Pons (tissue), 1 donor: ENCODE data around the gene CKAP4.

Source experiments
- DNase-seq: peaks from one replicate; pipeline ENCODE4 v3.0.0-alpha.2; 2016; ENCODE audit warnings: low spot score

The CKAP4 gene

DNA sequence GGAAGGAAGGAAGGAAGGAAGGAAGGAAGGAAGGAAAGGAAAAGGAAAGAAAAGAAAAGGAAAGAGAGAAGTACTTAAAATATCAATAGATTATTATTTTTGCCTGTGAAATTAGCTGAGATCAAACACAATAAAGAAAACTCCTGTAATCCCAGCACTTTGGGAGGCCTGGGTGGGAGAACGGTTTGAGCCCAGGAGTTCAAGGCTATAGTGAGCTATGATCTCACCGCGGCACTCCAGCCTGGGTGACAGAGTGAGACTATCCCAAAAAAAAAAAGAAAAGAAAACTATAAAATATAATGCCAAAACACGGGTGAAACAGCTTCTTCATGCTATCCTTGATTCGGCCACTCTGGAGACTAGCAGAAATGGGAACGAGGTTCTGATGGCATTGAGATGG lies 26.2 kb upstream of the CKAP4 start:
- no peak for DNase-seq

DNA sequence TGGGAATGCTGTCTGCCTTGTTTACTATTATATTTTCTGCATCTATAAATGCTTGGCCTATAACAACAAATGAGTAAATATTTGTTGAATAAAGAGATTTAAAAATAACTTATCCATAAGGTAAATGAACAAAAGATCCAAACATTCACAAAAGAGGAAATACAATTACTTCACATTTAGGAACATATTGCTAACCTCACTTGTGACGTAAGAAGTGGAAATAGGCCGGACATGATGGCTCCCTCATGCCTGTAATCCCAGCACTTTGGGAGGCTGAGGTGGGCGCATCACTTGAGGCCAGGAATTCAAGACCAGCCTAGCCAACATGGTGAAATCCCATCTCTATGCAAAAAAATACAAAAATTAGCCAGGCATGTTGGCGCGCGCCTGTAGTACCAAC lies 25.7 kb upstream of the CKAP4 start:
- no peak for DNase-seq

DNA sequence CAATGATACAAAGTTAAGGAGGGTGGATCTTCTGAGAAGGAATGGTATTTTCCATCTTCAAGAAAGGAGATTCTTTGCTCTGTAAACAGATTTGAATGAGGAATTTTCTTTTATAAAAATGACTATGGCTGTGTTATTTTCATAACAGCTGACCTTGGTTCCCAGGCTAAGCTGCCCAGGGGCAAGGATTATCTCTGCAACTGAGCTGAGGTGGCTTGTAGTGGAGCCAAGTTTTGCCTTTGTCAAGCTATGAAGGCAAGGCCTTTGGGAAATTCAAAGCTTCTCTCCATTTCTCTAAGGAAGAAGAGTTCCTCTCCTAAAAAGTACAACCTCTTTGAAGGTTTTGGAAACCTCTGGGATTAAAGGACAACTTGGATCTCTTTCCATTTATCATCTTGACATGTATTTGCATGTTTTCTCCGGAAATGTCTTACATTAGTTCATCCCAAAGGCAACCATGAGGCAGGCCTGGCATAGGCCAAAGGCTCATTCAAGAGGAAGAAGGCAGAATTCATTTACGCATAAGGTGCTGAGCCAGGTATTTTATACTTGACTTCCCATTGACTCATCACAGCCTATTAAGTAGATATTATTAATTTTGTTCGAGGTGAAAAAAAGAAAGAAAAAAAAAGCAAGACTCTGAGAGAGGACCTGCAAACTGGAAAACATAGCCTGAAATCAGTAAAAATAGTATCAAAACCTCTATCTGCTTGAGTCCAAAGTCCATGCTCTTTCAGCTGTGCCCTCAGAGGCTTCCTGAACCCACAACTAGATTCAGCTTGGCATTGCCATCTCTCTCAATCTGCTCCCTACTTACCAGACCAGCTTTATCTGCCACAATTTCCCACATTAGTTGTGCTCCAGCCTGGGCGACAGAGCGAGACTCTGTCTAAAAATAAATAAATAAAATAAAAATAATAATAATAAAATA lies 24.0 kb upstream of the CKAP4 start:
- DNase-seq, result no peak

DNA sequence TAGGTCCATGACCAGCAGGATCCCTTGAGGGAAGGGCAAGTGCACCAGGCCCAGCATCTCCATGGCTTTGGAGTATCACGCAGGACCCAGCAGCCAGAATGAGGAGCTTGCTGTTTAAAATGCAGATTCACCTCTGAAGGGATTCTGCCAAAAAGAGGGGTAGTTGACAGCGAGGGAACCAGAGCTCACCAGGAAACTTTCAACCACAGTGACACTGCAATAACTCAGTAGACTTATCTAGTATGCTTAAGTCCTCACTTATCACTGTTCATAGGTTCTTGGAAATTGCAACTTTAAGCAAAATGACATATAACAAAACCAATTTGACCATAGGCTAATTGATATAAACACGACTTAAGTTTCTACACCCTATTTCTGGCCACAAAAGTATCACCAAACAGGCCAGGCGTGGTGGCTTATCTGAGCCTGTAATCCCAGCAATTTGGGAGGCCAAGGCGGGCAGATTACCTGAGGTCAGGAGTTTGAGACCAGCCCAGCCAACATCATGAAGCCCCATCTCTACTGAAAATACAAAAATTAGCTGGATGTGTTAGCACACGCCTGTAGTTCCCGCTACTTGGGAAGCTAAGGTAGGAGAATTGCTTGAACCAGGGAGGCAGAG lies 21.4 kb upstream of the CKAP4 start:
- DNase-seq, result no peak

DNA sequence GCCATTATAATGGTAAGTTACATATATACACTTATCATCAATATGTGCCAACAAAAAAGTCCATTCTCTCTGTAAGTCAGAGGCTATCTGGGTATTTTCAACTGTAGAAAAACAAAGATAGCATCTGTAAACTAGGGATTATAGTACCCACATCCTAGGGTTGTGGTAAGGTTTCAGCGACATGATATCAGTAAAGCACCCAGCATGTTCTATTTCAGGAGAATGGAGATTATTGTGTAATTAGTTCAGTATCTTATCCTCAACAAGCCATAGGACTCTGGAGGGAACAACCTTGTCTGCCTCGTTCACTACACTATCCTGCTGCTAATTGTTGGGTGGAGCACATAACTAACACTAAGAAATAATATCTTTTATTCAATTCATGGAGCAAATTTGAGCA lies 19.7 kb upstream of the CKAP4 start:
- DNase-seq, result no peak

DNA sequence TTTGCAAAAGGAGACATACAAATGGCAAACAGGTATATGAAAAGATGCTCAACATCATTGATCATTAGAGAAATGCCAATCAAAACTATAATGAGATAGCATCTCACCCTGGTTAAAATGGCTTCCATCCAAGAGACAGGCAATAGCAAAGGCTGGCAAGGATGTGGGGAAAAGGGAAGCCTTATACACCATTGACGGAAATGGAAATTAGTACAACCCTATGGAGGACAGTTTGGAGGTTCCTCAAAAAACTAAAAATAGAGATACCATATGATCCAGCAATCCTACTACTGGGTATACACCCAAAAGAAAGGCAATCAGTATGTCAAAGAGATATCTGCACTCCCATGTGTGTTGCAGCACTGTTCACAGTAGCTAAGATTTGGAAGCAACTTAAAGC lies 17.3 kb upstream of the CKAP4 start:
- no peak for DNase-seq

DNA sequence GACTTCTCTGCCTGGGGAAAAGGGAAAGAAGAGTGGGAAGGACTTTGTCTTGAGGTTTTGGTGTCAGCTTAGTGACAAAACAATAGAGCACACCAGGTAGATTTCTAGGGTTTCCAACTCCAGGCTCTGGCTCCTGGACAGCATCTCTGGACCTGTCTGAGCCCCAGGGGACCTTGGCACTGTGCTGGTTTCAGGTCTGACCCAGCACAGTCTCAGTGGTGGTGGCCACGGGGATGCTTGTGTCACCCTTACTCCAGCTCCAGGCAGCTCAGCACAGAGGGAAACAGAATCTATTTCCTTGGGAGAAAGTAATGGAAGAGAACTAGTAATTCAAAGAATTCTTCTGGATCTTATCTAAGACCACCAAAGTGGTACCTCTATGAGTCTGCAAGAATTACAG lies 11.1 kb upstream of the CKAP4 start:
- no peak for DNase-seq

DNA sequence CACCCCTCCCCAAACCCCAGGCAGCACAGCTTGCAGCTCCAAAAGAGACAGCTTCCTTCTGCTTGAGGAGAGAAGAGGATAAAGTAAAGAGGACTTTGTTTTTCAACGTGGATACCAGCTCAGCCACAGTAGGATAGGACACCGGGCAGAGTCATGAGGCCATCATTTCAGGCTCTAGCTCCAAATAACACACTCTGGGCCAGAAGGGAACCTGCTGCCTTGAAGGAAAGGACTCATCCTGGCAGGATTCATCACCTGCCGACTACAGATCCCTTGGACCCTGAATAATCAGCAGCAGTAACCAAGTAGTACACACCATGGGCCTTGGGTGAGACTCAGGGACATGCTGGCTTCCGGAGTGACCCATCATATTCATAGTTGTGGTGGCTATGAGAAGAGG lies 10.4 kb upstream of the CKAP4 start:
- no peak for DNase-seq

DNA sequence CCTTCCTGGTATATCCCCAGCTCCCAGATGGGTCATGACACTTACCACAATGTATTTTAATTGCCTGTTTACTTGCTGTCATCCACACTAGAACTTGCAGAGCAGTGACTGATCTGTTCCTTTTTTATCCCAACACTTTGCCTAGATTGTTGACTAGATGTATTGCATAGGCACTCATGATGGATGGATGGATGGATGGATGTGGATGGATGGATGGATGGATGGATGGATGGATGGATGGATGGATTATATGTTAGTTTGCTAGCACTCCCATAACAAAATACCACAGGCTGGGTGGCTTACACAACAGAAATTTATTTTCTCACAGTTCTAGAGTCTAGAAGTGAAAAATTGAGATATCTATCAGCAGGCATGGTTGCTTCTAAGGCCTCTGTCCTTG lies 8.7 kb upstream of the CKAP4 start:
- DNase-seq, result no peak

DNA sequence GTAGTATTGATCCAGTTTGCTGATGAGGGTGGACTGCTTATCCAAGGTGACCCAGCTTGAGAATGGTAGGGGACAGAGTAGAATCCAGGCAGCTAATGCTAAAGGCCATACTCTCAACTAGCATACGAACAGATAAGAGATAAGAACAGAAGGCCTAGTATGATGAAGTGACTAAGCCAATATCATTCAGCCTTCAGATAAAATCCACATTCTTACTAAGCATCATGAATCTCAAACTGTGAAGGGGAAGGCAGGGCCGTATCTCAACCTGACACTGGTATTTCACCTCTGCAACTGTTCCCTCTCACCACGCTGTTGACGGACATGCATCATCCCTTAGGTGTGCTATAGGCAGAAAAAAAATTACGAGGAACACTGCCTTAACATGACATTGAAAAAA lies 8.1 kb upstream of the CKAP4 start:
- no peak for DNase-seq

DNA sequence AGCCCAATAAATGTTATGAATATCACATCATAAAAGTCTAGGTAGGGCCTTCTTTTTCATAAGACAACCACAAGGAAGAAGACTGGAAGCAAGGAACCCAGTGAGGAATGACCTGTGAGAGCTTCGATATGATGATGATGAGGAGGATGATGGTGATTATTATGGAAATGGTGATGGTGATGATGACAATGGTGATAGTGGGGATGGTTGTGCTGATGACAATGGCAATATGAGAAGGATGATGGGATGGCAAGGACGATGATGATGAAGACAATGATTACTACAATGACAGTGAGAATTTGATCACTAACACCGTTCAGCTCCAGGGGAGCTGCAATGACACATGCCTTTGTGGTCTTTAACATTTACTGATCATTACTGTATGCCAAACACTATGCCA lies 7.7 kb upstream of the CKAP4 start:
- DNase-seq, result no peak

DNA sequence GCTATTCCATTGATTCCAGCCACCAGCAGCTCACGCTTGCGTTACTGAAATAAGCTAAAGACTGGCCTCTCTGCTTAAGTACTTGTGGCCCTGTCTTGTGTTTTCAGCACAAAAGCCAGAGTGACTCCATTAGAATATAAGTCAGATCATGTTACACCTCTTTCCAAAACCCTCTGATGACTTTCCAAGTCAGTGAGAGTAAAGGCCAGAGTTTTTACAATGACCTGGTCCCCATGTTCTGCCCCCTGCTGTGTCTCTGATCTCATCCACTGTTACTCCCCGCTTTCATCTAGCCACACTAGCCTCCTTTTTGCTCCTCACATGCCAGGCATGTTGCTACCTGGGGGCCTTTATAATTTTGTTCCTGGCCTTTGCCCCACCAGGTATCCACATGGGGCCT lies 6.9 kb upstream of the CKAP4 start:
- DNase-seq, result no peak

DNA sequence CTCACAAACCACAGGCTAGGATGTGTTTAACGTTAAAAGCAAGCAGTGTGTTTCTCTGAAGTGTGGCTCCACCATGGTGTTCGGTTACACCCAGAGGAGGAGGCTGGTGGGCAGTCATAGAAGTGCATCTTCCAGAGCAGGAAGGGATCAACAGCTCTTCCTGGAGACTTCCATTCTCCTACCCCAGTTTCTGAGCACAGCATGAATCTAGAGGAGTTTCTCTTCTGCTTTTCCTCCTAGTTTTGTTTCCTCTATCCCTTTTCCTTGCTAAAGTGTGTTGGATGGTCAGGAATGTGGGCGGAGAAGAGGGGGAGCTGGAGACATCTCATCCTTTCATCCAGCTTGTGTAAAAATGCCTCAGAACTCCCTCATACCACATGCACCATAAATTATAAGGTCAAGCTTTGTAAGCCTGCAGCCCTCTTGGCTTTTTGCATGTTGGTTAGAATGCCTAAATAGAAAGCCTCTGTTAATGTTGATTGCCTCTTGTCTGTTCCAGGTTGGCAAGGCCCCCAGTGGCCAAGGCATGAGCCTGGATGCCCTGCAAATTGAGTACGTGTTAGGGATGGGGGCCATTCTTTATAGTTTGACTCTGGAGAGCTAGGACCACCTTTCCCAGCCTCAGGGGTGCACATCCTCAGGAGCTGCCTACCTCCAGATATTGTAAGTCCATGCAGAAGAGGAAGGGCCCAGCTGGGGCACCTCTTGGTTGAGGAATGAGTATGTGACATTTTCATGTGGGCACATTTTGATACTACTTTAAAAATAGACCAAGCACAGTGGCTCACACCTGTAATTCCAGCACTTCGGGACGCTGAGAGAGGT lies 4.0 kb upstream of the CKAP4 start:
- no peak for DNase-seq

DNA sequence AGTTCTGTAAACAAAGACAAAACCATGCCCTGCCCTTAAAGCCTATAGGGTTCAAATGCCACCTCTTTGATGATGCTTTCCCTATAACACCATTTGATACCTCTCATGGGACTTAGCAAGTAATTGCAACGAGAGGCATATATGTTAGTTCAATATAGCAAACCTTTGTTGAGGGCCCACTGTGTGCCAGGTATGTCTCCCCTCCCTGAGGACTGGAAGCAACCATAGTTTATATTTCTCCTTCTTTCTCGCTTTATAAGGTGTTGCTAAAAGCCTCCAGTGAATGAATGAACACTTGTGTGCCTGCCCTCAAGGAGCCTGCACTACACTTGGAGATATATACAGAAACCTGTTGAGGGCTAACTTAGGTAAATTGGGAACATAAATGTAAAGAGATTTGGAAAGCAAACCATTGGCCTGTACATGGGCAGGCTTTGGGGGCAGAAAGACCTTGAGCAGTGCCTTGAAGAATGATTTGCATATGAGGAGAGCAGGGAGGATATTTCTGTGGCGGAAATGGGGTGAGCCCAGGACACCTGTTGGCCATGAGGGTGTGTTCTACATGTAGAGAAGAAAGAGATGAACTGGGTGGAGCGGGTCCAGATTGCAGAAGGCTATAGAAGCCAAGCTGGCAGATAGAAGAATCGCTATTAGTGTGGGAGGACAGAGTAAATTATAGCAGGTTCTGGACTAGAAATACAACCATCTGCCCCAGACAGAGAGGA lies 1.8 kb upstream of the CKAP4 start:
- DNase-seq, result no peak

DNA sequence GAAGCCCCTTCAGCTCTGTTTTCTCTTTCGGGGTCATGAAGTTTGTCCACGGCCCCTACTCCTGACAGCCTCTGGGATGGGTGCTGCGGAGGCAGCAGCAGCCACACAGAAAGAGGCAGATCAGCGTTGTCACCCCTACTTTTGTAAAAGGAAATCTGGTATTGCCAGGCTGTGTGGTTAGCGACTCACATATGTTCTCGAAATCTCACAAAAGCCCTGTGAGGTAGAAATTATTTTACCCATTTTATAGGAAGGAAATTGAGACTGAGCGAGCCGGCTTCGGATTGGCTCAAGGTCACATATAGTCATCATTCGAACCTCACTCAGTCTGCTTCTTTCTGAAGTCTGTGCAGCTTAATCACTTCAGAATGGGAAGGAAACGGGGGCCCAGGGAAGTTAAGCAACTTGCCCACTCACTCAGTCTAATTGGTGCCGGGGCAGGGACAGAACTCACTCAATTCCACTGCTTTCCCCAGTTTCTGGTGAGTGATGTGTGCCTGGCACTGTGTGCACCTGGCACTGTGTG lies 1.1 kb upstream of the CKAP4 start:
- DNase-seq, result peak; percentile 37

DNA sequence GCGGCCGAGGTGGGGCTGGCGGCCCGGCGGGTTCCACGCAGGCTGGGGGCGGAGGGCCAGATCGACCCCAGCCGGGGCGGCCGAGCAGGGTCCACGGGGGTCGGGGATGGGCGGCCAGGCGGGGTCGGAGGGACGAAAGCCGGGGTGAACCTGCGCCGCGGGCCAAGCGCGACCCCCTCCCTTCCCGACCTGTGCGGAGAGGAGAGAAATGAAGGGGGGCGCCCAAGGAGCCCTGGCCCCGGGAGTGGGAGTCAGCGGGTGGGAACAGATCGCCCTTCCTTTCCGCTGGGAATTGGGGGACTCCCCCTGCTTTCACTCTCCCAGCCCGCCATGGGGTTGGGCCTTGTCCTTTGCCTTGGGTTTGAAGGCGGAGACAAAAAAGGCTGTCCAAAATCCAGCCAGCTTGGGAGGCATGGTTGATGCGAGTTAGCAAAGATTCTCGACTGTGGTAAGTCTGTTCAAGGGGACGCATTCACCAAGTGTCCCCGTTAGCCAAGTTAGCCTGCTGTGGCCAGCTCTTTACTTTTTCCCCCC lies 559 bp upstream of the CKAP4 start:
- peak; percentile 36 for DNase-seq

DNA sequence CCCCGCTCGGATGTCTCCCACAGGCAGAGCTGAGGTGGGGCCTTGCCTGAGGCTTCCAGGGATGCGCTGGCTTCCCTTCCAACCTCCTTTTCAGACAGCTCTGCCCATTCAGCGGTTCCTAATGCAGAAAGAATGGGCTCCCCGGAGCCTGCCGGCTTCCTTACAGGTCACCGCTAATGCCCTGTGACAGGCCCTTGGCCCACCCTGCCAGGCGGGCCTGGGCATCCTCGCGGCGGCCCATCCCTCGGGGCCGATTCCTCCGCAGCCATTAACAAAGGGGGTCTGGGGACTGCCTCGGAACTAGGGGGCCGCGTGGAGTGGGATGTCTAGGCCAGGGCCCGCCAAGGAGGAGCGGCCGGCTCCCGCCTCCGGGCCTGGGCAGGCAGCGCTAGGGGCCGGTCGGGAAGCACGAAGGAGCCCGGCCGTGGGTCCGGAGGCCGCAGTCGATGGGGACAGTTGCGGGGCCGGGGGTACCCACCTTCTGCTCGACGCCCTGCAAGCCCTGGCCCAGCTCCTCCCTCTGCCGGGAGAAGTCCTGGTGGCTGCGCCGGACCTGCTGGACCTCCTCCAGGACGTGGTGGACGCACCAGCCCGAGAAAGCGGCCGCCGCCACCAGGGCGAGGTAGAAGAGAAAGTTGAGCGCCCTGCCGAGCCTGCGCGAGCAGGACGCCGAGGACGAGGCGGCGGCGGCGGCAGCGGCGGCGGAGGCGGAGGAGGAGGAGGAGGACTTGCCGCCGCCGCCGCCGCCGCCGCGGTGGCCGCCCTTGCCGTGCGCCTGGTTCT lies 738 bp downstream of the CKAP4 start:
- peak; percentile 13 for DNase-seq

DNA sequence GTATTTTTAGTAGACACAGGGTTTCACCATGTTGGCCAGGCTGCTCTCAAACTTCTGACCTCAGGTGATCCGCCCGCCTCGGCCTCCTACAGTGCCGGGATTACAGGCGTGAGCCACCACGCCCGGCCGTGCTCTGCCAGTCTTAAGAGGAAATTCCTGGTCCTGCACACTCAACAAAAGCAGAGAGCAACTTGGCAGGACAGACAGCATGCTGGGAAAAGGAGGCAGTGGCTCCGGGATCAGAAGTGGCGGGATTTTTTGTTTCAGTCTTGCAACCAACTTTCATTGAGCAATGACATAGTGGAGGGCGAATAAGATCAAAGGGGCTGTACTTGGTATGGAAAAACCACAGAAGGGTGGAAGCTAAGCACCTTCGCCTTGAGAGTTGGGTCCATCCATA lies 2.1 kb downstream of the CKAP4 start:
- no peak for DNase-seq

DNA sequence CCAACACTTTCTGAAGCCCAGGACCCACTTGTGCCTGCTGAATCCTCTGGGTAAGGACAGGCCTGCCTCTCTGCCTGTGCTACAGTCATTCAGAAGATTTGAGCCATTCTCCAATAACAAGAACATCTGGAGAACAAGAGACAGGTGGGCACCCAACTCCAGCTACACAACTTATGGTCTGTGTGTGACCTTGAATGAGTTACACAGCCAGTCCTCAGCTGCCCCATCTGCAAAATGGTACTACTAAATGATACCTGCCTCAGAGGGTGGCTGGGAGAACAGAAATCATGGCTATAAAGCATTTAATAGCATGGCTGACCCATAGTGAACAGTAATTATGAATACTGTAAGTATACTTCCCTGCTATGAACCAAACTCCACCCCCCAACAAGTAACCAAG lies 4.2 kb downstream of the CKAP4 start:
- no peak for DNase-seq

DNA sequence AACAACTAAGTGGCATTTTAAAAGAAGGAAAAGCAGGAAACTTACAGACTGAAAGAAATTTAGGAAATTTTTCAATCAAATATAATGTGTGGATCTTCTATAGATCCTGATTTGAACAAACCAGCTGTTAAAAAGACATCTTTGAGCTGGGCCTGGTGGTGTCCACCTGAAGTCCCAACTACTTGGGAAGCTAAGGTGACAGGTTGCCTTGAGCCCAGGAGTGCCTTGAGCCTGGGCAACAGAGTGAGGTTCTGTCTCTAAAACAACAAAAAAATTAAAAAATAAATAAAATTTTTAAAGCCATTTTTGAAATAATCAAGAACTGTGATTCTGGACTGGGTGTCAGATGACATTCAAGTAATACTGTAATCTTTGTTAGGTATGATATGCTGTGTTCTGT lies 7.0 kb downstream of the CKAP4 start:
- no peak for DNase-seq

DNA sequence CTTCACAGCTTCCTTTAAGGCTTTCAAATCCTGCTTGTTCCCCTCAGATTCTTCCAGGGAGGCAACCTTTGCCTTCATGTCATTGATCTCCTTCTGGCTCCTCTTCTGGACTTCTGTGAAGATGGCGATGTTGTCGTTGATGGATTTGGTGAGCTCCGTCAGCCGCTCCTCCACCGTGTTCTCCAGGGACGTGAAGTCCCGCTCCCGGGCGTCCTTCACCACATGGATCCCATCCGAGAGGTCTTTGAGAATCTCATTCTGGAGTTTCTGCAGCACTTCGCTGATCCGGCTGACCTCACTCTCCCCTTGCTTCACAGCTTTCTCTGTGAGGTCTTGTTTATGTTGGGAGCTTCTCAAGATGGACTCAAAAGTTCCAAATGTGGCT lies 7.9 kb downstream of the CKAP4 start:
- DNase-seq, result no peak
